Ovary (tissue), 9 donors: ENCODE results near the gene GCC2. TPM values are rescaled to one million over a fixed set of nuclear protein-coding genes. Genes with fewer than 3 reads are reported as not detected.

Experiments used
- DNase-seq, 5 donors: peaks; one replicate each; pipeline ENCODE4 v3.0.0-alpha.2; 2019 to 2020
- H3K27ac ChIP-seq, 2 donors: fragments of 200-600 bp; one replicate each; pipeline versions ENCODE4 v1.5.1 to v1.8.0; 2019 to 2022
- H3K27me3 ChIP-seq: fragments of 200-600 bp; one replicate; pipeline ENCODE4 v1.8.0; 2022
- H3K36me3 ChIP-seq: fragments of 200-600 bp; sonication (generic); one replicate; pipeline ENCODE4 v1.5.1; 2019
- H3K4me1 ChIP-seq: one replicate; pipeline ENCODE4 v1.8.1; 2013; ENCODE audit warnings: mild to moderate bottlenecking, moderate library complexity; ENCODE audit not compliant: insufficient read depth
- H3K4me3 ChIP-seq: fragments of 200-600 bp; sonication (generic); one replicate; pipeline ENCODE4 v1.5.1; 2017
- H3K9me3 ChIP-seq, 2 donors: fragments of 200-600 bp in 1 of 2; sonication (generic) in 1 of 2; one replicate each; pipeline versions ENCODE4 v1.5.1 to v1.8.1; 2013 to 2019; ENCODE audit warnings: mild to moderate bottlenecking in 1 of 2, moderate library complexity in 1 of 2
- CTCF ChIP-seq, 3 donors: fragments of 450-650 bp in 2 of 3; fragments of 200-600 bp in 1 of 3; IDR thresholded peaks; one replicate each; pipeline versions ENCODE4 v1.5.1 to v1.8.0; 2016 to 2022; ENCODE audit warnings: antibody characterized with exemption in 3 of 3, mild to moderate bottlenecking in 1 of 3
- EP300 ChIP-seq: sonication (generic); formaldehyde crosslinking; IDR thresholded peaks from one replicate; pipeline ENCODE4 v1.6.1; 2017; ENCODE audit warnings: antibody characterized with exemption
- POLR2A ChIP-seq: fragments of 450-650 bp; IDR thresholded peaks from one replicate; pipeline ENCODE4 v1.6.1; 2017; ENCODE audit warnings: antibody characterized with exemption, mild to moderate bottlenecking, moderate library complexity
- WGBS, 3 donors: extraction: QIAGEN DNeasy Blood & Tissue Kit in 1 of 3; methylation state at CpG; one replicate each; pipeline versions ENCODE4 v1.1.5 to v1.1.7; 2013 to 2017; 5-methylcytosine and 5-hydroxymethylcytosine counted together
- intact Hi-C, 4 donors: fragments of 100-400 bp; cut with DNase I; formaldehyde crosslinking; loops; one replicate each; pipeline versions ENCODE4 v1.11.0 to v1.15.1; 2022 to 2023
- polyA plus RNA-seq, 2 donors: library from polyadenylated mRNA; stranded (reverse); fragments of 200-250 nt in 1 of 2; fragments of 350-450 nt in 1 of 2; fragmentation: Illumina TruSeq in 1 of 2; extraction: RNeasy Lipid Tissue Mini Kit (QIAGEN cat#74804) in 1 of 2; gene quantifications; one replicate each; pipeline ENCODE4 v1.2.3, GENCODE V29; 2013 to 2014
- total RNA-seq, 7 donors: library from RNA; depleted of rRNA in 2 of 7; stranded (reverse); fragments of >200 nt in 2 of 7; fragmentation: NEBNext Ultra II Directional in 3 of 7; extraction: Animal tissue kit (Norgen Biotek cat#: 25700) in 3 of 7; gene quantifications; one replicate each; pipeline versions ENCODE4 v1.1.0 to v1.2.4, GENCODE V29; 2016 to 2023
- donor health status: DM: no; HTN: no; CAD: no; lungs with moderate emphysema.
- donor health status: DM: no; HTN: no; CAD: no.
- donor health status: Bipolar disorder and iron deficiency.
- donor health status: DM: yes; HTN: yes; CAD: no.
- donor health status: DM: no; HTN: no; CAD: no.
- donor health status: DM: yes; HTN: yes; CAD: no.

Gene GCC2
- total and polyA plus RNA-seq, 9 donors: 14.9 to 53.0 (median 42.1) TPM

GRCh38 chr2:108531674-108532055 is 82.7 kb downstream of the GCC2 start:
- Histone ChIP-seq H3K27me3 (no peaks in the 10 kb centered on the region), H3K36me3 (no peaks in the 10 kb centered on the region), H3K4me1 (no peaks in the 10 kb centered on the region), H3K27ac (no peak overlapping the region), H3K4me3 (no peak overlapping the region), H3K9me3 (no peaks in the 10 kb centered on the region)
- intact Hi-C loops: loop anchor here in 1 of 4 donors (10.0 kb wide), 1 partner anchor 53 kb away; no protein-coding TSS in a partner anchor
- TF ChIP-seq CTCF (IDR thresholded peaks at IDR 0.05): no peak
- no peak for DNase-seq
- WGBS, 3 donors: 83 to 90% (median 85%) methylated on average over 5 of the region's 5 CpGs

GRCh38 chr2:108533832-108534583 is 85.0 kb downstream of the GCC2 start, which contains the start of gene LIMS1:
TSS of gene LIMS1 (plus strand) at chr2:108534470. CDS start at chr2:108534563, 93 bp downstream.
- Histone ChIP-seq H3K4me1 (no peaks in the 10 kb centered on the region), H3K27ac (peak within 1 kb of the TSS; percentile 76 to 93), H3K36me3 (no peaks in the 10 kb centered on the region), H3K4me3 (peak within 1 kb of the TSS; percentile 73), H3K27me3 (no peaks in the 10 kb centered on the region), H3K9me3 (no peaks in the 10 kb centered on the region)
- 0 to 1% (median 1%) methylated on average over 19 to 86 of the region's 87 CpGs for WGBS, 3 donors
- TF ChIP-seq CTCF (IDR thresholded peaks at IDR 0.05) (peak in 1 of 3 donors; percentile 9), EP300 (no peak), POLR2A (peak; percentile 82)
- intact Hi-C loops: loop anchor here in 1 of 4 donors (10.0 kb wide), 1 partner anchor 51 kb away; no protein-coding TSS in a partner anchor
- DNase-seq: peak; percentile 93 to 96 (median 93)

GRCh38 chr2:108534584-108535356 is 85.8 kb downstream of the GCC2 start:
- peak overlapping the region; percentile 73 for H3K4me3 ChIP-seq
- peak in 2 of 5 donors; percentile 29 to 44 for DNase-seq
- WGBS, 3 donors: 0 to 1% (median 0%) methylated on average over 37 to 57 of the region's 57 CpGs
- H3K4me1 ChIP-seq: no peaks in the 10 kb centered on the region
- no peaks in the 10 kb centered on the region for H3K27me3 ChIP-seq
- H3K27ac ChIP-seq: peak overlapping the region; percentile 58 to 67
- no peak for TF ChIP-seq EP300
- TF ChIP-seq POLR2A: peak; percentile 41
- H3K36me3 ChIP-seq: no peaks in the 10 kb centered on the region
- intact Hi-C loops: loop anchor here in 1 of 4 donors (10.0 kb wide), 1 partner anchor 50 kb away; no protein-coding TSS in a partner anchor
- no peaks in the 10 kb centered on the region for H3K9me3 ChIP-seq

GRCh38 chr2:108535357-108535631 is 86.3 kb downstream of the GCC2 start:
- H3K9me3 ChIP-seq: no peaks in the 10 kb centered on the region
- H3K4me1 ChIP-seq: no peaks in the 10 kb centered on the region
- no peak for DNase-seq
- no peaks in the 10 kb centered on the region for H3K36me3 ChIP-seq
- intact Hi-C loops: loop anchor here in 1 of 4 donors (10.0 kb wide), 1 partner anchor 50 kb away; no protein-coding TSS in a partner anchor
- peak overlapping the region in 1 of 2 donors; percentile 67 for H3K27ac ChIP-seq
- no peaks in the 10 kb centered on the region for H3K27me3 ChIP-seq
- WGBS, 3 donors: 5 to 9% (median 6%) methylated on average over 9 of the region's 9 CpGs
- peak overlapping the region; percentile 73 for H3K4me3 ChIP-seq
- TF ChIP-seq CTCF (IDR thresholded peaks at IDR 0.05): no peak
- TF ChIP-seq POLR2A: no peak
- no peak for TF ChIP-seq EP300
